Measurements from ENCODE around the gene EEPD1. TPM values are rescaled to one million over a fixed set of nuclear protein-coding genes. Genes with fewer than 3 reads are reported as not detected.

The EEPD1 gene
- total RNA-seq, 1 donor from 2014 or later: 9.8 TPM

DNA sequence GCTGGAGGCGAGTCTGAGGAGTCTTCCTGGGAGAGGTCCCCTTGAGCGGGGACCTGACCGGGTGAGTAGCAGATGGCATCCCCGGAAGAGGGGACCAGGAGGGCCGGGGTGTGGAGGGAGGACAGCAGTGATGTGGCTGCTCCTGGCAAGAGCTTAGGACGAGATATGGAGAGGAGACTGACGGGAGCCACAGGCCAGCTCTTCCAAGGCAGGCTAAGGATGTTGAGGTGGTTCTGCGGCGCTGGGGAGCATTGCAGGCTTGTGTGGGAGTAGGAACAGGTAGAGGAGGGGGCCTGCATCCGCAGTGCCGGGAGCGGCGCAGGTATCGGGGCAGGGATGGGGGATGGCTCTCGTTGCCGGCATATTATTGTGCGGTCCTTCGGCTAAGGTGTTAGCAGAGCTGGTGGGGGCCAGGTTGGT lies 159.9 kb downstream of the EEPD1 start:
- intact Hi-C loops (cut with DNase I): no loop called here

DNA sequence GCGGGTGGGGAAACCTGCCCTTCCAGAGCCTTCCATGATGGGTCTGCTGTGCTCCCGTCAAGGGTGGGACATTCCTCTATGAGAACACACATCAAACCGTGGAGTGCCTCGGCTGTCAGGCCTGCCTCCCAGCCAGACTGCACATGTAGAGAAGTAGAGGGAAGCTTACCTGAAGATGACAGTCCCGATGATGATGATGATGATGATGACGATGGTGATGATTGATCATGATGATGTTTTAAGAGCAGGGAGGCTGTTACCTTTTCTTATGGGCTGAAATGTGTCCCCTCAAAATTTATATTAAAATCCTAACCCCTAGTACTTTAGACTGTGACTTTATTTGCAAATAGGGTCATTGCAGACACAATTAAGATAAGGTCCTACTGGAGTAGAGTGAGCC lies 160.6 kb downstream of the EEPD1 start:
- Histone ChIP-seq H3K27ac (no peak overlapping the region), H3K4me1 (no peaks in the 10 kb centered on the region), H3K4me3 (no peak overlapping the region), H3K27me3 (no peaks in the 10 kb centered on the region), H3K9me3 (no peaks in the 10 kb centered on the region), H3K36me3 (no peaks in the 10 kb centered on the region)
- TF ChIP-seq CTCF (IDR thresholded peaks at IDR 0.05): no peak
- TF ChIP-seq POLR2AphosphoS5 (IDR thresholded peaks at IDR 0.05; ENCODE audit: insufficient read depth in 1 of 2, low read depth in 1 of 2): no peak
- no peak for TF ChIP-seq POLR2A (IDR thresholded peaks at IDR 0.05)
- DNase-seq (ENCODE audit: extremely low spot score in 2 of 2): peak in 1 of 2 donors; percentile 37
- intact Hi-C loops (cut with DNase I): no loop called here

More for the DNA sequence above, 159.9 kb downstream of the EEPD1 start:
- DNase-seq (ENCODE audit: extremely low spot score in 2 of 2): peak in 1 of 2 donors; percentile 64
- no peak overlapping the region for H3K4me3 ChIP-seq
- H3K27ac ChIP-seq: no peak overlapping the region
- H3K36me3 ChIP-seq: no peaks in the 10 kb centered on the region
- no peaks in the 10 kb centered on the region for H3K4me1 ChIP-seq
- no peaks in the 10 kb centered on the region for H3K27me3 ChIP-seq
- no peaks in the 10 kb centered on the region for H3K9me3 ChIP-seq
- TF ChIP-seq CTCF (IDR thresholded peaks at IDR 0.05): no peak
- TF ChIP-seq POLR2A (IDR thresholded peaks at IDR 0.05): no peak
- TF ChIP-seq POLR2AphosphoS5 (IDR thresholded peaks at IDR 0.05; ENCODE audit: insufficient read depth in 1 of 2, low read depth in 1 of 2): no peak

DNA sequence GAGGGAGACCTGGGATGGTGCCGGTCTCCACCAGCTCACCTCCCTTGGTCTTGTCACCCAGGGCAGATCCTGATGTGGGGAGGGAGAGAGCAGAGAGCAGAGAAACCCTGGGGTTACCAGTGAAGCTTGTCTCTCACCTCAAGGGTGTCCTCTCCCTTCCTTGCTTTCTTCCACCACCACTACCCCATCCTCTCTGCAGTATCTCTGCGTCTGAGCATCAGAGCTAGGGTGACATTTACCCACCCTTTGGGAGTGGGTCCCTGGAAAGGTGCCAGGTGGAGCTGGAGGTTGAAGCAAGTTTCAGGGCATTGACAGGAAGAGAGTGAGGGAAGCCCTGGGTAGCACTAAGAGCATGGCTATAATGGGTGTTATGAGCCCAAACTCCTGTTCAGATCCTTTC lies 161.4 kb downstream of the EEPD1 start:
- H3K9me3 ChIP-seq: no peaks in the 10 kb centered on the region
- no peak for TF ChIP-seq POLR2AphosphoS5 (IDR thresholded peaks at IDR 0.05; ENCODE audit: insufficient read depth in 1 of 2, low read depth in 1 of 2)
- TF ChIP-seq CTCF (IDR thresholded peaks at IDR 0.05): no peak
- no peak for TF ChIP-seq POLR2A (IDR thresholded peaks at IDR 0.05)
- H3K27me3 ChIP-seq: no peaks in the 10 kb centered on the region
- no peak overlapping the region for H3K4me3 ChIP-seq
- DNase-seq (ENCODE audit: extremely low spot score in 2 of 2): peak in 1 of 2 donors; percentile 72
- H3K4me1 ChIP-seq: no peaks in the 10 kb centered on the region
- no peak overlapping the region for H3K27ac ChIP-seq
- H3K36me3 ChIP-seq: no peaks in the 10 kb centered on the region
- intact Hi-C loops (cut with DNase I): no loop called here

DNA sequence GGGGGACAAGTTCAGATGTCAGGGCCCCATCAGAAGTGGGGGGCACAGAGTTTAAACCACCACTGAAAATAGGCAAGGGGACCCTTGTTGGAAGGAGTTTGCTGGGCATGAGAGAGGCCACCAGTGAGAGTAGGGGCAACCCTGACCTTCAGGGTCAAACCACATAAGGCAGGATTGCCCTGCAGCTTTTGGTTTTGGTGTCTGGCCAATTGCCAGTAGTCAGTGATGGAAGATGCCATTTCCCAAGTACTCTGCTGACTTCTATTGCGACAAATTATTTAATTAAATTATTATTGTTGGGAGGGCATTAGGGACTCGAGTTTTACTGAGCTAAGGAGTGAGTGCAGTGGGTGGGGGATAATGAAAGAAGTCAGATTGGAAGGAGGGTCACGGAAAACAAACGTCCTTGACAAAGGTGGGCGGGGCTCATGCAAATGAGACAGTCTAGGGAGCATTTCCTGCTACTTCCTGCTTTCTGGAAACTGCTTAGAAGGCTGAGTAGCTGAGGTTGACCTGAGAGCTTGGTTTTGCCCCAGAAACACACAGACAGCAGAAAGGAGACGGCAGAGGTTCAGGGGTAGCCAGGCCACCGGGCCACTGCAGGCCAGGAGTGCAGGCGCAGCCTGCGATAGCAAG lies 162.4 kb downstream of the EEPD1 start:
- no peaks in the 10 kb centered on the region for H3K4me1 ChIP-seq
- no peak overlapping the region for H3K4me3 ChIP-seq
- TF ChIP-seq POLR2A (IDR thresholded peaks at IDR 0.05) (no peak), POLR2AphosphoS5 (IDR thresholded peaks at IDR 0.05; ENCODE audit: insufficient read depth in 1 of 2, low read depth in 1 of 2) (no peak), CTCF (IDR thresholded peaks at IDR 0.05) (no peak)
- no peaks in the 10 kb centered on the region for H3K27me3 ChIP-seq
- H3K36me3 ChIP-seq: no peaks in the 10 kb centered on the region
- DNase-seq (ENCODE audit: extremely low spot score in 2 of 2): no peak
- H3K9me3 ChIP-seq: no peaks in the 10 kb centered on the region
- H3K27ac ChIP-seq: no peak overlapping the region
- intact Hi-C loops (cut with DNase I): no loop called here

- Histone ChIP-seq H3K4me1 (no peaks in the 10 kb centered on the region), H3K27ac (no peak overlapping the region), H3K9me3 (no peaks in the 10 kb centered on the region), H3K36me3 (no peaks in the 10 kb centered on the region), H3K4me3 (no peak overlapping the region), H3K27me3 (no peaks in the 10 kb centered on the region)
- no peak for TF ChIP-seq CTCF (IDR thresholded peaks at IDR 0.05)
- no peak for TF ChIP-seq POLR2AphosphoS5 (IDR thresholded peaks at IDR 0.05; ENCODE audit: insufficient read depth in 1 of 2, low read depth in 1 of 2)
- TF ChIP-seq POLR2A (IDR thresholded peaks at IDR 0.05): no peak
- DNase-seq (ENCODE audit: extremely low spot score in 2 of 2): no peak
- intact Hi-C loops (cut with DNase I): no loop called here
These were observed 163.3 kb downstream of the EEPD1 start for GRCh38 chr7:36316319-36316718.
